Activated CD8-positive, alpha-beta T cell treated with anti-CD3 and anti-CD28 coated beads for 36 hours (primary cell): ENCODE measurements around the gene OTOR. TPM values are rescaled to one million over a fixed set of nuclear protein-coding genes. Genes with fewer than 3 reads are reported as not detected.

Experiments
- ATAC-seq: fragments of 200-7000 bp; cut with Tn5 transposase; one replicate; pipeline ENCODE4 v1.10.0; 2021; ENCODE audit warnings: mild to moderate bottlenecking, moderate library complexity
- CTCF ChIA-PET: fragments of 350-600 bp; sonication (Branson Sonifier 250); formaldehyde crosslinking; loops from one replicate; lab custom pipeline; 2021; ENCODE audit warnings: antibody characterized with exemption; lab: Charles Lee
- POLR2A ChIA-PET: fragments of 350-600 bp; sonication (Branson Sonifier 250); formaldehyde crosslinking; loops from one replicate; lab custom pipeline; 2021; ENCODE audit warnings: antibody characterized with exemption; lab: Charles Lee
- DNase-seq: peaks from one replicate; pipeline ENCODE4 v3.0.0-alpha.2; 2020
- H3K27ac Mint-ChIP-seq: one replicate; pipeline ENCODE4 v1.8.0; 2021; ENCODE audit warnings: mild to moderate bottlenecking, mixed read lengths
- H3K27me3 Mint-ChIP-seq: one replicate; pipeline ENCODE4 v1.8.0; 2021; ENCODE audit warnings: mixed read lengths
- H3K36me3 Mint-ChIP-seq: one replicate; pipeline ENCODE4 v1.8.0; 2021; ENCODE audit warnings: low read depth, mixed read lengths
- H3K4me1 Mint-ChIP-seq: one replicate; pipeline ENCODE4 v1.8.0; 2021; ENCODE audit warnings: low read depth, mixed read lengths
- H3K4me3 Mint-ChIP-seq: one replicate; pipeline ENCODE4 v1.8.0; 2021; ENCODE audit warnings: mild to moderate bottlenecking, moderate library complexity, mixed read lengths
- H3K9me3 Mint-ChIP-seq: one replicate; pipeline ENCODE4 v1.8.0; 2021; ENCODE audit warnings: mixed read lengths
- CTCF ChIP-seq: fragments of 200-600 bp; IDR thresholded peaks from one replicate; pipeline ENCODE4 v1.8.0; 2022; ENCODE audit warnings: antibody characterized with exemption, mild to moderate bottlenecking
- intact Hi-C: fragments of 100-400 bp; cut with micrococcal nuclease; formaldehyde crosslinking; loops from one replicate; pipeline ENCODE4 v1.10.0; 2022
- total RNA-seq, 2 experiments: library from RNA; stranded (reverse); gene quantifications; one replicate each; pipeline ENCODE4 v1.2.3, GENCODE V29; 2021

OTOR gene
- total RNA-seq, 2 experiments from 2014 or later, result not detected

GRCh38 chr20:16745204-16745603 lies 3.0 kb upstream of the OTOR start:
- Mint-ChIP-seq H3K27ac (no peak overlapping the region), H3K27me3 (peaks cover 8% of the 10 kb centered on the region), H3K4me3 (no peak overlapping the region), H3K4me1 (no peaks in the 10 kb centered on the region), H3K36me3 (peaks cover 17% of the 10 kb centered on the region), H3K9me3 (no peaks in the 10 kb centered on the region)
- ATAC-seq (no peak), DNase-seq (no peak)
- TF ChIP-seq CTCF, result no peak
- ChIA-PET CTCF (interaction anchor here (0.9 kb wide), 1 partner anchor 16 kb away, joined by 4 read pairs; no protein-coding TSS in a partner anchor), POLR2A (no interaction called here)
- intact Hi-C loops, result no loop called here

- DNase-seq (no peak), ATAC-seq (no peak)
- no peaks in the 10 kb centered on the region for H3K9me3 Mint-ChIP-seq
- H3K36me3 Mint-ChIP-seq, result peaks cover 6% of the 10 kb centered on the region
- POLR2A ChIA-PET, result no interaction called here
- H3K4me3 Mint-ChIP-seq, result no peak overlapping the region
- H3K27me3 Mint-ChIP-seq, result peaks cover 8% of the 10 kb centered on the region
- H3K4me1 Mint-ChIP-seq, result peaks cover 2% of the 10 kb centered on the region
- TF ChIP-seq CTCF, result no peak
- H3K27ac Mint-ChIP-seq, result no peak overlapping the region
- CTCF ChIA-PET, result interaction anchor here (1.5 to 1.9 kb wide), 2 partner anchors 14 to 56 kb away, joined by 4 to 10 read pairs; no protein-coding TSS in a partner anchor
- intact Hi-C loops, result no loop called here
Observed at GRCh38 chr20:16747291-16747811, 807 bp upstream of the OTOR start.

DNA sequence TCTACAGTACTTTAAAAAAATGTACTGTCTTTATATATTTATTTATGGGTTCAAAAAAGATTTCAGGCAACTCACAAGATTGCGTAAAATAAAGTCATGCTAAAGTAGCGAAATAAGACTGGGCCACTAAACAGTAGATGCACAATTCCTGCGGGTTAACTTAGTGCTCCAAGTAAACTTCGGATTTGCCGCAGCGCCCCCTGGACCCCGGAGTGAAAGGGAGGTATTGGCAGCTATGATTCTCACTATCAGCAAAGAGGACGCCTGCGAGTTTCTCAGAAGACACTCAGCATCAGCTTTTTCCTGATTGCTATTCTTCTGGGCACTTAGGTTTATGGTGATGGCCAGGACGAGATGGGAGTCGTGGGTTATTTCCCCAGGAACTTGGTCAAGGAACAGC lies 1.4 kb downstream of the OTOR start:
- intact Hi-C loops, result no loop called here
- CTCF ChIA-PET, result interaction anchor here (1.0 to 1.8 kb wide), 3 partner anchors 10 to 49 kb away, joined by 3 to 4 read pairs (median 3); no protein-coding TSS in a partner anchor
- no peak for ATAC-seq
- no peaks in the 10 kb centered on the region for H3K36me3 Mint-ChIP-seq
- H3K27ac Mint-ChIP-seq, result no peak overlapping the region
- POLR2A ChIA-PET, result no interaction called here
- no peaks in the 10 kb centered on the region for H3K9me3 Mint-ChIP-seq
- H3K4me3 Mint-ChIP-seq, result no peak overlapping the region
- TF ChIP-seq CTCF, result no peak
- peaks cover 2% of the 10 kb centered on the region for H3K4me1 Mint-ChIP-seq
- DNase-seq, result no peak
- H3K27me3 Mint-ChIP-seq, result peaks cover 10% of the 10 kb centered on the region

GRCh38 chr20:16752082-16752481 lies 3.9 kb downstream of the OTOR start:
- peaks cover 2% of the 10 kb centered on the region for H3K4me1 Mint-ChIP-seq
- ChIA-PET POLR2A (no interaction called here), CTCF (interaction anchor here (1.3 to 2.4 kb wide), 2 partner anchors 9 to 12 kb away, joined by 3 to 10 read pairs; no protein-coding TSS in a partner anchor)
- H3K27me3 Mint-ChIP-seq, result peaks cover 10% of the 10 kb centered on the region
- intact Hi-C loops, result no loop called here
- no peaks in the 10 kb centered on the region for H3K36me3 Mint-ChIP-seq
- H3K9me3 Mint-ChIP-seq, result no peaks in the 10 kb centered on the region
- no peak for TF ChIP-seq CTCF
- H3K4me3 Mint-ChIP-seq, result no peak overlapping the region
- DNase-seq (no peak), ATAC-seq (no peak)
- H3K27ac Mint-ChIP-seq, result no peak overlapping the region

DNA sequence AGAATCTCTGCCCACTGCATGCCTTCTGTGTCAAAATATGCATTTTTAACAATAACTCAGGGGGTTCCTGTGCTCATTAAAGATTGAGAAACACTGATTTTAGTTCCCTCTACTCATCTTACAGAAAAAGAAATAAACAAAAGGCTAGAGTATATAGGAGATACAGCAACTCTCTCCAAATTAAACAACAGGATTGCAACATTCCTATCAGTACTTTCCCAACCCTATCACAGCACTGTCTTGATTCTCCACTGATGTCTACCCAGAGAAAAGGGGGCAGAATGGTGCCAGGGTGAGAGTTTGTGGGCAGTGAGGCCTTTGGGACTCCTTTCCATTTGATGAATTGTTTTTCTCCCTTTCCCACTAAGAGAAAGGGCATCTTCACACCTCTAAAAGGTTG lies 4.7 kb downstream of the OTOR start:
- CTCF ChIA-PET, result interaction anchor here (1.1 to 2.4 kb wide), 3 partner anchors 8 to 51 kb away, joined by 3 to 10 read pairs (median 4); no protein-coding TSS in a partner anchor
- POLR2A ChIA-PET, result no interaction called here
- no peak for ATAC-seq
- H3K27ac Mint-ChIP-seq, result no peak overlapping the region
- H3K36me3 Mint-ChIP-seq, result no peaks in the 10 kb centered on the region
- intact Hi-C loops, result no loop called here
- H3K27me3 Mint-ChIP-seq, result peaks cover 8% of the 10 kb centered on the region
- no peak for DNase-seq
- H3K4me3 Mint-ChIP-seq, result no peak overlapping the region
- TF ChIP-seq CTCF, result no peak
- peaks cover 2% of the 10 kb centered on the region for H3K4me1 Mint-ChIP-seq
- no peaks in the 10 kb centered on the region for H3K9me3 Mint-ChIP-seq
